Measurements from ENCODE around the gene CETN3. TPM values are rescaled to one million over a fixed set of nuclear protein-coding genes. Genes with fewer than 3 reads are reported as not detected.
"Not testable (repeated sequence)": the region's sequence is repeated elsewhere in the genome, so short reads cannot be mapped to it uniquely, and the experiment has no call there.

Gene CETN3
- polyA plus RNA-seq, 1 donor from 2014 or later, result 116 TPM

- Histone ChIP-seq H4K20me1 (ENCODE audit: insufficient read depth) (no peaks in the 10 kb centered on the region), H3K27me3 (ENCODE audit: insufficient read depth, low read depth, low read length) (no peaks in the 10 kb centered on the region), H3K9me3 (ENCODE audit: low read length) (peaks cover 5% of the 10 kb centered on the region), H3K27ac (ENCODE audit: low read length) (no peak overlapping the region), H3K9me2 (ENCODE audit: insufficient read depth, low read length) (no peaks in the 10 kb centered on the region), H3F3A (ENCODE audit: insufficient read depth, low read length, poor library complexity, severe bottlenecking) (no peaks in the 10 kb centered on the region), H2AFZ (ENCODE audit: low read depth, low read length) (no peak overlapping the region), H3K9ac (ENCODE audit: low read length) (no peak overlapping the region), H3K4me2 (ENCODE audit: low read length) (no peak overlapping the region), H3K36me3 (ENCODE audit: insufficient read depth, low read length) (no peaks in the 10 kb centered on the region), H3K79me2 (replicated peaks; ENCODE audit: insufficient read depth, low read length) (no peaks in the 10 kb centered on the region), H3K4me3 (ENCODE audit: low read length) (no peak overlapping the region)
- no peak for TF ChIP-seq EP300 (conservative IDR thresholded peaks at IDR 0.05; ENCODE audit: poor library complexity, severe bottlenecking)
- TF ChIP-seq REST (IDR thresholded peaks at IDR 0.05; ENCODE audit: borderline replicate concordance), result no peak
- TF ChIP-seq SMC3 (conservative IDR thresholded peaks at IDR 0.05; ENCODE audit: poor library complexity), result no peak
- no peak for TF ChIP-seq TAF1 (IDR thresholded peaks at IDR 0.05; ENCODE audit: low read depth)
- TF ChIP-seq MXI1 (conservative IDR thresholded peaks at IDR 0.05; ENCODE audit: poor library complexity, severe bottlenecking), result no peak
- no peak for TF ChIP-seq POLR2AphosphoS5 (IDR thresholded peaks at IDR 0.05)
- TF ChIP-seq EZH2 (IDR thresholded peaks at IDR 0.05; ENCODE audit: borderline replicate concordance, insufficient read depth, low read length, poor library complexity, severe bottlenecking), result no peak
- no peak for TF ChIP-seq CTCF (IDR thresholded peaks at IDR 0.05; ENCODE audit: poor library complexity, severe bottlenecking)
- no peak for TF ChIP-seq RAD21 (conservative IDR thresholded peaks at IDR 0.05)
Measured at GRCh38 chr5:90378752-90379151, 30.8 kb downstream of the CETN3 start.

GRCh38 chr5:90371269-90371668 is 38.3 kb downstream of the CETN3 start:
- H3K9ac ChIP-seq (ENCODE audit: low read length); H3K4me2 ChIP-seq (ENCODE audit: low read length); H3K27me3 ChIP-seq (ENCODE audit: insufficient read depth, low read depth, low read length); H3F3A ChIP-seq (ENCODE audit: insufficient read depth, low read length, poor library complexity, severe bottlenecking); H2AFZ ChIP-seq (ENCODE audit: low read depth, low read length); H3K79me2 ChIP-seq (replicated peaks; ENCODE audit: insufficient read depth, low read length); H3K36me3 ChIP-seq (ENCODE audit: insufficient read depth, low read length); H3K9me3 ChIP-seq (ENCODE audit: low read length); H3K9me2 ChIP-seq (ENCODE audit: insufficient read depth, low read length); H3K4me3 ChIP-seq (ENCODE audit: low read length); H4K20me1 ChIP-seq (ENCODE audit: insufficient read depth); H3K27ac ChIP-seq (ENCODE audit: low read length): not testable (repeated sequence)

All from neural cell (in vitro differentiated cells).